PC-3 (cell line): ENCODE results near the gene DGKB.

Experiments used
- CTCF ChIP-seq: fragments of 300-600 bp; sonication (generic); conservative IDR thresholded peaks from 2 replicates; pipeline ENCODE4 v1.5.1; 2017; ENCODE audit warnings: antibody characterized with exemption, low read depth, mild to moderate bottlenecking, low read length
- EZH2 ChIP-seq: fragments of 300-600 bp; sonication (generic); IDR thresholded peaks from one replicate; pipeline ENCODE4 v1.6.1; 2017; ENCODE audit warnings: antibody characterized with exemption, mild to moderate bottlenecking, low read length; ENCODE audit not compliant: unreplicated experiment
- EZH2phosphoT487 ChIP-seq: fragments of 300-600 bp; sonication (generic); IDR thresholded peaks from 2 replicates; pipeline ENCODE4 v1.6.1; 2018; ENCODE audit warnings: mild to moderate bottlenecking, antibody characterized with exemption, low read length, borderline replicate concordance

GRCh38 chr7:14850039-14850438, 52.5 kb downstream of the DGKB start:
- TF ChIP-seq CTCF (no peak), EZH2 (no peak), EZH2phosphoT487 (no peak)
